GM19351 (cell line): Measurements from ENCODE around the gene ANP32D.
A peak's percentile ranks its signal among the peaks of the same experiment; 100 is the strongest.
"Not testable (repeated sequence)": the region's sequence is repeated elsewhere in the genome, so short reads cannot be mapped to it uniquely, and the experiment has no call there.

Experiments
- ATAC-seq: cut with Tn5 transposase; IDR thresholded peaks from one replicate; pipeline ENCODE4 v1.9.1; 2021; ENCODE audit warnings: mild to moderate bottlenecking, moderate library complexity; ENCODE audit not compliant: unreplicated experiment

Gene ANP32D

GRCh38 chr12:48500281-48500680 lies 27.9 kb downstream of the ANP32D start:
- ATAC-seq, result not testable (repeated sequence)

GRCh38 chr12:48506836-48507235 lies 34.5 kb downstream of the ANP32D start:
- ATAC-seq, result not testable (repeated sequence)

- no peak for ATAC-seq
These were observed 36.6 kb downstream of the ANP32D start for GRCh38 chr12:48508987-48509386.

- no peak for ATAC-seq
These were observed 37.8 kb downstream of the ANP32D start for GRCh38 chr12:48510111-48510510.

GRCh38 chr12:48512855-48513254 lies 40.5 kb downstream of the ANP32D start:
- peak; percentile 97 for ATAC-seq

GRCh38 chr12:48514728-48515127 lies 42.4 kb downstream of the ANP32D start:
- ATAC-seq, result no peak

GRCh38 chr12:48520381-48520780 lies 48.0 kb downstream of the ANP32D start:
- not testable (repeated sequence) for ATAC-seq
